ENCODE measurements around the gene CDKAL1.

GRCh38 chr6:20704325-20705025 lies 170.2 kb downstream of the CDKAL1 start:
- TF ChIP-seq CTCF (conservative IDR thresholded peaks at IDR 0.05) (no peak), EZH2 (IDR thresholded peaks at IDR 0.05; ENCODE audit: low read depth) (no peak)
